ENCODE results near the gene MYH7.

MYH7 gene

DNA sequence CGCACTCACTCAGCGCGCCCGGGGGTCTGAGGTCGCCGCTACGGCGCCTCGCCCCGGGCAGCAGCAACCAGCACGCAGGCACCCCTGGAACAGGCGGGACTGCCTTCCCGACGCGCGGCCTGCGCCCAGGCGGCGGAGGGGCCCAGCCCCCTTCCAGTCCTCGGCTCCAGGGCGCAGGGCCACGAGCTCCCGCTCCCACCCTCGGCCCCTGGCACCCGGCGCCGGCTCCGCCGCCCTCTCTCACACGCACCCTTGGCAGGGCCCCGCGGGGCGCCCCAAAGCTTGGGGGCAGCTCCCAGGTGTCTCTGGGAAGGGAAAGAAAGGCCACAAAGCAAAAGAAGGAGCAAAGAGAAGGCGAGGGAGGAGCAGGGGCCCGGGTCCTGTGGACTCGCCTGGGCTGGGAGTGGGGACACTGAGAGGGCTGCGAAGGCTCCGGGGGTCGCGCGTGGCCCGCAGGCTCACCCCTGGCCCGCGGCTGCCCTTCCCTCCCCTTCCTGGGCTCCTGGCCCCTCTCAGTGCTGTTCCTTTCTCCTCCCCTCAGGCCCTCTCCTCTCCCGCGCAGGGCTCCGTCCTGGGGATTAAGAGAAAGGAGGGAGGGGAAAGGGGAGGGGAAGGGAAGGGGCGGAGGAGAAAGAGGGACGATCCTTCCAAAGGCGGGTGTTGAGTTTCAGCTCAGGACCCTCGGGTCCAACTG lies 69.6 kb downstream of the MYH7 start:
- no peak for DNase-seq

DNA sequence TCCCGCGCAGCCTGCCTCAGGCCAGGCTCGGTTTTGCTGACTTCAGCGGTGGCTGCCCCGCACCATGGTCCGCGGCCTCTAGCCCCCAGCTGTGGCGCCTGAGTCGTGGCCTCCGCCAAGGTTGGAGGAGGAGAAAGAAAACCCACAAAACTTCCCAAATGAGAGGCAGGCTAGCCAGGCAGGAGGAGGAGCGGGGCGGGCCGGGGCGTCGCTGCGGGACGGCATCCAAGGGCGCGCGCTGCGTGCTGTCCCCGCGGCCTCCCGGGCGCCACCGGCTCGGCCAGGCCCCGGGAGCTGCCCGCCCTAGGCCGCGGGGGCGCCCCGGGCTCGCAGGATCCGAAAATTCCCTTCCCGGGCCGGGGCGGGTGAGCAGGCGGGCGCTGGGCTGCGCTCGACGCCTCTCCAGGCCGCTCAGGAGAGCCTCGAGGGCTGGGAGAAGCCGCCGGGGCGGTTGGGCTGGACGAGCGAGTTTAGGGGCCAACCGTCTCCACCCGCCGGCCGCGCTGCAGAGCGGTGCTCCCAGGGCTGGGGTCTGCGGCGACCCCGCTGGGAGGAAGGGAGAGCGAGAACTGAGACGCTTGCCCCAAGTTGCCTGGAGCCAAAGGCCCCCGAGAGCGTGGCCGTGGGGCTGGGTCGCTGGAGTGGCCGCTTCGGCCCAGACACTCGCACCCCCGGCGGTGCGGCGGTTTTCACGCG lies 70.3 kb downstream of the MYH7 start, which contains the start of gene EFS:
Gene EFS, minus strand, starts transcription at position 137 of the 696 bp plus-strand sequence. CDS start 147 bp downstream, outside the sequence.
- DNase-seq: no peak

DNA sequence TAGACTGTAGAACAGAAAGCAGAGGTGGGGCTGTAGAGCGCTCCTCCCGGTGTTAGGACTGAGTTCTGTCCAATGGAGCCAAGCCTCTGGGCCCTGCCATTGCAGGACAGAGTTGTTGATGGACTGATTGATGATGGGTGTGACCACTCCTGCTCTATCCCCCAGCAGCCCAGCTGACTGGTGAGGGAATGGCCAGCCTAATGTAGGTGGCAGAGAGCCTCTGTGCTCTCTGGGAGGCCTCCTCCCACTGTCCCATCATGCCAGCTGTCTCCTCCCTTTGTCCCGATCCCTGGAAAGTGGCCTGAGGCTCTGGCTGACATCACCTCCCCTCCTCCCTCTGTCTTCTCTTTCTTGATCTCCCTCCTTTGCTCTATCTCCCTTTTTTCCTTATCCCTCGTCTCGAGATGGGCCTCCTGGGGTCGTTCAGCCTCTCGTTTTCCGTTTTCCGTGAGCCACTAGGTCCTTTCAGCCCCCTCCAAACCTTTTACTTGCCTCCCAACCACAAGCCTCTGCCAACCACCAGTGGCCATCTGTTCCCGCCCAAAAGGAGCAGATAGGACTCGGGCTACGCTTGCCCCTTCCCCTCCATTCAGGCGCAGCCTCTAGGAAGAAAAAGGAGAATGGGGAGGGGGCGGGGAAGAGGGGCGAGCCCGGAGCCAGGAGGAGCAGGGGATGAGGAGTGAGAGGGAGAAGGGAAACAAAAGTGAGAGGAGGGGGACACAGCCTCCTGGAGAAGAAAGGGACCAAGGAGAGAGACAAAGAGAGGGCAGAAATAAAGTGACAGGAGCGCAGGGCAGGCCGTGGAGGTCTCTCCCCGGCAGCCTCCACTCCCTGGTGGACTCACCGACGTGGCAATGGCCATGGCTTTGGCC lies 71.1 kb downstream of the MYH7 start:
- no peak for DNase-seq
